Stimulated activated CD8-positive, alpha-beta memory T cell treated with anti-CD3 and anti-CD28 coated beads, Interleukin-4, amount 100 ng/mL, for 48 hours (primary cell): ENCODE measurements around the gene DLG5.

Source experiments
- DNase-seq: peaks from one replicate; pipeline ENCODE4 v3.0.0-alpha.2; 2020

DLG5 gene

GRCh38 chr10:77946084-77946483 lies 19.5 kb upstream of the DLG5 start:
- DNase-seq, result no peak

- no peak for DNase-seq
Measured at GRCh38 chr10:77944519-77944918, 18.0 kb upstream of the DLG5 start.

- no peak for DNase-seq
Measured at GRCh38 chr10:77943121-77943901, 16.8 kb upstream of the DLG5 start.

- DNase-seq, result no peak
Measured at GRCh38 chr10:77941790-77942189, 15.2 kb upstream of the DLG5 start.

GRCh38 chr10:77940627-77941026 lies 14.1 kb upstream of the DLG5 start:
- DNase-seq, result no peak

- no peak for DNase-seq
Measured at GRCh38 chr10:77940225-77940624, 13.7 kb upstream of the DLG5 start.

- no peak for DNase-seq
Measured at GRCh38 chr10:77939561-77940001, 13.0 kb upstream of the DLG5 start.

GRCh38 chr10:77936697-77937567 lies 10.4 kb upstream of the DLG5 start:
- no peak for DNase-seq

- no peak for DNase-seq
Measured at GRCh38 chr10:77932016-77932715, 5.6 kb upstream of the DLG5 start.

GRCh38 chr10:77927402-77928246 lies 1.1 kb upstream of the DLG5 start:
- DNase-seq, result no peak

GRCh38 chr10:77925795-77926565 lies 575 bp downstream of the DLG5 start:
- DNase-seq, result peak; percentile 48

GRCh38 chr10:77925410-77925794 lies 1.2 kb downstream of the DLG5 start:
- no peak for DNase-seq

- no peak for DNase-seq
Measured at GRCh38 chr10:77922566-77923179, 3.9 kb downstream of the DLG5 start.

- no peak for DNase-seq
Measured at GRCh38 chr10:77922055-77922454, 4.5 kb downstream of the DLG5 start.

- DNase-seq, result no peak
Measured at GRCh38 chr10:77921395-77921794, 5.2 kb downstream of the DLG5 start.

GRCh38 chr10:77920495-77920894 lies 6.1 kb downstream of the DLG5 start:
- DNase-seq, result no peak

- DNase-seq, result no peak
Measured at GRCh38 chr10:77919713-77920108, 6.8 kb downstream of the DLG5 start.

- DNase-seq, result no peak
Measured at GRCh38 chr10:77915319-77916105, 11.0 kb downstream of the DLG5 start.

GRCh38 chr10:77913090-77913489 lies 13.5 kb downstream of the DLG5 start:
- no peak for DNase-seq

GRCh38 chr10:77912576-77912975 lies 14.0 kb downstream of the DLG5 start:
- DNase-seq, result no peak
